ENCODE results near the gene BTBD3.

The BTBD3 gene

DNA sequence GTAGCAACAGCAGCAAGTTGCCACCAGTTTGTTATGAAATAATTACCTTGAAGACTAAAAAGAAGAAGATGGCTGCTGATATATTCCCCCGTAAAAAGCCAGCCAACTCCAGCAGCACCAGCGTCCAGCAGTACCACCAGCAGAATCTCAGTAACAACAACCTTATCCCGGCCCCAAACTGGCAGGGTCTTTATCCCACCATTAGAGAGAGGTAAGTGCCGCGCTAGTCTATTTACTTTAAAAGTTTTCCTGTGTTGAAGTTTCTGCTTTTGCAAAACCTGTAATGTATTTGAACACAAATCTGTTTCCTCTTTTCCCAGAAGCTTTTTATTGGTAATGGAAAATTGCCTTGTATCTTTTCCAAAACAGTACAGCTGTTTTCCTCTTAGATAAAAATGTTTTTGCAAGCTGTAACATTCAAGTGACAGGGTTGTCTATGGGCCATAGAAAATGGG is 725 bp downstream of the BTBD3 start:
- no peak for DNase-seq

DNA sequence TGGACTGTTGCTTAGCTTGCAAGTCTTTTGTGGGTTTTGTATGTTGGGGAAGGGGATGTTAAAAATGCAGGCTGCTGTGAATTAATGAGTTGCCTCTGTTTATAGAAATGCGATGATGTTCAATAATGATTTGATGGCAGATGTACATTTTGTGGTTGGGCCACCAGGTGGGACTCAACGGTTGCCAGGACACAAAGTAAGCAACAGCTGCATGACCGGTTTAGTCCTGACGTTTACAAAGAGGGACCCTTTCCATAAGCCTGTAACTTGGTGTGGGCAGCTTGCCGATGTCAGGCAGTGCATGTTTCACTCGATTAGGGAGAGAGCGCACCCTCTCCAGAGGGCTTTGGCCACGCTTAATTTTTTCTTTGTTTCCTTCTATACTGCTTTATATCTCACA is 1.3 kb downstream of the BTBD3 start:
- no peak for DNase-seq

DNA sequence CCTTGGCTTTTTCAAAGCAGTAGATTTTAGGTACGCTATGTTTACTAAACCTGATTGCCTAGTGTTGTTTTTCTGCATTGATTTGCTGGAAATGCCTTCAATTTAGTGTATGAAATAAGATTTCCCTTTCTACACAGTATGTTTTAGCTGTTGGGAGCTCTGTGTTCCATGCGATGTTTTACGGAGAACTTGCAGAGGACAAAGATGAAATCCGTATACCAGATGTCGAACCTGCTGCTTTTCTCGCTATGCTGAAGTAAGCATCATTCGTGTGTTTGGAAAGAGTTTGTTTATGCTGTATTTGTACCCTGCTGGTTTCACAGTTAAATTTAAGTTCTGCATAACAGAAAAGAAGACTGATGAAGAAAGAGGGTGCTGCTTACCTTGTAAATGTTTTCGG is 1.9 kb downstream of the BTBD3 start:
- DNase-seq: no peak

DNA sequence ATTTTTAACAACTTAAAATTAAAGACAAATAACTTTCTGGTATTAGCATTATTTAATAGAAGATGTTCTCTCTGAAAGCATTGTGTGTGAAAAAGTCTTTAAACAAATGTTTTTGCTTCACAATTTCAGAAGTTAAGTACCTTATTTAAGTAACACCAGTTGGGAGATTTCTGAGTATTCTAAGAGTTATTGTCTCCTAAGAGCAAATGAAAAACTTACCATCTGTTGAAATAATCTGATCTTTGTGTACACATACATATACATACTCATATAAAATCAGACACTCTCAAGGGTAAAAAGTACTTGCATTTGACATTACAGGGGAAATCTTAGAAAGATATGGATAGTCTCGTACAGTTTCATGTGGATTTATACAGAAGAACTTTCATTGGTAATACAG is 2.4 kb downstream of the BTBD3 start:
- DNase-seq: no peak

DNA sequence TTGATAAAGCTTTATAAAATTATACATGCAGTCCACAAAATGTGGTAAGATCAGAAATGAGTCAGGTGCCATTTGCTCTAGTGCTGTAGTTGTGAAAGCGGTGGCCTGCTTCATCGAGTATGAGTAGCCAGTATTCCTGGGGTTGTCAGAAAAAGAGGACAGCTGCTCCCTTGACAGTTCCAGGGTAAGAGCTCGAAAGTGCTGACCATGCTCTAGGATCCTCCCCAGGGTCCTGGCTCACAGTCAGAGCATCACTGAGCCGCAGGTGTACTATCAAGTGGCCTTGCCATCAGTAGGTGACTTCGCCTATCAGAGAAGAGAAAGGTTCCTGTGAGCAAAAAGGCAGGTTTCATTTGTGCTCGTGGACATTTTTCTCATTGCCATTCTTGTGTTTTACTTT is 3.6 kb downstream of the BTBD3 start:
- no peak for DNase-seq

DNA sequence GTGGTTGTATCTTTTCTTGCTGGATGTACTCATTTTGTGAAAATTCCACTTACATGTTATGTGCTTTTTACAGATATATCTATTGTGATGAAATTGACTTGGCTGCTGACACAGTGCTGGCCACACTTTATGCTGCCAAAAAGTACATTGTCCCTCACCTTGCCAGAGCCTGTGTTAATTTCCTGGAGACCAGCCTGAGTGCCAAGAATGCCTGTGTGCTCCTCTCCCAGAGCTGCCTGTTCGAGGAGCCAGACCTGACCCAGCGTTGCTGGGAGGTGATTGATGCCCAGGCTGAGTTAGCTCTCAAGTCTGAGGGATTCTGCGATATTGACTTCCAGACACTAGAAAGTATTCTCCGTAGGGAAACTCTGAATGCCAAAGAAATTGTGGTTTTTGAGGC is 4.9 kb downstream of the BTBD3 start:
- DNase-seq: no peak

DNA sequence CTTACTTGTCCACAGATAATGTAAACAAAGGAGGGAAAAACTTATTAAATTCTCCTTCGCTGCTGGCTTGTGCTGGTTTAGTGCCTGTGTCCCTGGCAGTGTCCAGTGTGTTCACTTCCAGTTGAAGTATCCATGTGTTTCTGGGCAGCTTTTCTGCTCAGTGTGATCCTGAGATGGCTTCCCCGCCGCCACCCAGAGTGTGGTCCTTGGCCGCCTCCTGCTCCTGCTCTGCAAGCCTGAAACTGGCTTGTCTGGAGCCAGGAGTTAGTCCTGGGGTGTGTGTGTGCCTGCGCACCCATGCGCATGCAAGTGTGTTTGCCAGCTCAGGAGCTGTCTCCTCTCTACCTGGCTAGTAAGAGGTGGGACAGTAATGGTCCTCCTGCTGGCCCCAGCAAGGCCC is 7.2 kb downstream of the BTBD3 start:
- DNase-seq: no peak

DNA sequence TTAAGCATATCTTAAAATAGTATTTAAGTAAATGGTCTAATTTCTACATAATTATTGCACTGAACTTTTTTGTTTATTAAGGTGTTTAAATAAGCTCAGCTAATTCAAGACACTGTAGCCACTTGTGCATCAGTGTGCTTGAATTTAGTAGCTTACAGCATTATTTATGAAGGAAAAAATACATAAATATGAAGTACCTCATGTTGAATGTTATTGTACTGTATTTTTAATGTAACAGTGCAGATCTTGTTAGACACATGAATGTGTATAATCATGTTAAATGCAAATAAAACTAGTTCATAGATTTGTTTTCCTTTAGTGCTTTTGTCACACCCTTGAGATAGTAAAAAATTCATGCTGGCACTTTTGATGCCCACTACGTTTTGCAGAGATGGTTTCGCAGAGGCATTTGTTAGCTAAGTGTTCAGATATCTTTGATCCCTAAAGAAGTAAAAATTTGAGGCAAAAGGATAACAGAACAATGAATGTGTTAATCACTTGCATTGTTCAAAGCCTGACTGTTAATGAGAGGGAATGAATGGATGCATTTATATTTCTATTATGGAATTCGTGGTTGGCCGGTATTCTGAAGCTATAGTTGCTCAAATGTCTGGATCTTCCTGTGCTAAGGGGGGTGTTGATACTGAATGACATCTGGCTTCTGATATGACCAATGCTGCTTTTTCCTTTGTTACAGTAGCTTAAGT is 8.8 kb downstream of the BTBD3 start:
- no peak for DNase-seq

DNA sequence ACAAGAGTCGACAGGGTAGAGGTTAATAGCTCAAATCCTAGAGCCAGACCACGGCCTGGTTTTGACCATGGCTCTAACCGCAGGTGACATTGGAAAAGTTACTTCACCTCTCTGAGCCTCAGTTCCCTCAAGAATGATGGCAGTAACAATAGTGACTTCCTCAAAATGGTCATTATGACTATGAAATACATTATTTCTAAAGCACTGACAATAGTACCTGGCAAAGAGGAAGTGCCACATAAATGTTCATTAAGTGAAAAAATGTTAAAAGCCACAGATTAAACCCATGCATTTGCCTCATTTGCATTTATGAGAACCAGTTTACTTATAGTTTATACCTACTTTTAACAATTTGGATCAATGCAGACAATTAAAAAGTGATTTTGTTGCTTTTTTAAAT is 12.3 kb downstream of the BTBD3 start:
- no peak for DNase-seq

DNA sequence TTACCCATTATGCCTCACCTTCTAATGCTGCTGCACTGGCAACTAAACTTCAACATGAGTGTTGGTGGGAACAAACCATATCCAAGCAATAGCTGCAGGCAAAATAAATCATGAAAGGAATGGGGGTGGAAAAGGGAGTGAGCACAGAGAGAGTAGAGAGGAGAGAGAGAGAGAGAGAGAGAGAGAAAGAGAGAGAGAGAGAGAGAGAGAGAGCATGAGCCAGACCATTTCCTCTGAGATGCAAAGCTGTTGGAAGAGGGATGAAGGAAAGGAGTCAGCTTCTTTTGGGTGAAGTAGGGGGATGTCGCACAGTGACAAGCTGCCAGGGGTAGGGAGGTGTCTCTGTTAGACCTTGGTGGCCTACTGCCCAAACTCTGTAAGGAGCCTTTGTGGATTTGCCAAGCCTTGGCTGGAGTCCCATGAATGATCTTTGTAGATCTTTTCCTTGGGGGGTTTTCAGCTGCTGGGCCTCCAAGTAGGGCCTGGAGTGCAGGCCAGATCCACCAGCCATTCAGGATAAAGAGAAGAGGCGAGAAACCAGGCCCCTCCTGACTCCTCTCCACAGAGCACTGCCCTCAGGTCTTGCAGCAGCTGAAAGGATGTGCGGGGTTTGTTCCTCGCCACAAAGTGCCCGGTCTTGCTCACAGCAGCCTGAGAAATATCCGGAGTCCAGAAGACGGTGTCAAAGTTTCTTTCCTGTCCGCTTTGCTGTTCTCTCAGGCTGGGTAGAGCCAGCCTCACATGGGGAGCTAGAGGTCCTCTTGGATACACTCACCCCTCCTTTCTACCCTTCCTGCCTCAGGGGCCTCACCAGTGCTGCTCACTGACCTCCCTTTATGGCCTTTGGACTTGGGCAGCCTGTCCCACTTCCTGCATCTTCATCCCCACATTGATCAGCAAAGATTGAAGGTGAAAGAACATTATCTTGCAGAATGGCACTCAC is 17.8 kb downstream of the BTBD3 start:
- DNase-seq: no peak

DNA sequence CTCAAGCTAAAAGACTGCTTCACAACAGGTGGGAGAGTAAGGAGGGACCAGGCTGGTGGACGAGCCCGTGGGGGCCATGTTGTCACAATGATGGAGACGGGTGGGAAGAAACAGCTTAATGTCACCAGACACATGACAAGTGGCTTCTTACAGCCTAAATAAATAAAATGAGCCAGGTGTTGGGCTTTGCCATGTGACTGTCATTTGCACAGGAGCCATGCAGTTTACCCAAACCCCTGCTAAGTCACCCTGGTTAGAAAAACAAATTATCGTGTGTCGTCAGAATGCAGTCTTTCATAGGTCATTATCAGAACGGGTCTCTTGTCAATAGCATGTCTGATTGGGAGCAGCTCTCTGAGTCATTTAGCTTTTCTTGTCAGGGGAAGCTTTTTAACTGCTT is 18.5 kb downstream of the BTBD3 start:
- no peak for DNase-seq

DNA sequence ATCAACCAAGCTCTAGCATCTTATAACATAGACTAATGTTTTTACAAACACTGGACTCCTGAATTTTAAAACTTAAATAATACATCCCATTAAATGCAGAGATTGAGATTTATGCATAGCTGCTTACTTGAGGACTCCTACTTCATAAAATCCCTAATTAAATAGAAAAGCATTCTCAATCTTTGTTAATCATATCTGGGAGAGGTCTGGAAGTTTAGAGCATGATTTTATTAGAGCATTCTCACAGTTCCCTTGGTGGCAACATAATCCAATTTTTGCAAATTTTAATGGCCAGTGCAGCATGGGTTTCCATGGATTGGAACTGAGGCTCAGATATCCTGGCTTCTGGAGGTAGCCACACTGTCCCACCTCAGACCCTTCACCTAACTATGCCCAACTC is 19.5 kb downstream of the BTBD3 start:
- DNase-seq: no peak

DNA sequence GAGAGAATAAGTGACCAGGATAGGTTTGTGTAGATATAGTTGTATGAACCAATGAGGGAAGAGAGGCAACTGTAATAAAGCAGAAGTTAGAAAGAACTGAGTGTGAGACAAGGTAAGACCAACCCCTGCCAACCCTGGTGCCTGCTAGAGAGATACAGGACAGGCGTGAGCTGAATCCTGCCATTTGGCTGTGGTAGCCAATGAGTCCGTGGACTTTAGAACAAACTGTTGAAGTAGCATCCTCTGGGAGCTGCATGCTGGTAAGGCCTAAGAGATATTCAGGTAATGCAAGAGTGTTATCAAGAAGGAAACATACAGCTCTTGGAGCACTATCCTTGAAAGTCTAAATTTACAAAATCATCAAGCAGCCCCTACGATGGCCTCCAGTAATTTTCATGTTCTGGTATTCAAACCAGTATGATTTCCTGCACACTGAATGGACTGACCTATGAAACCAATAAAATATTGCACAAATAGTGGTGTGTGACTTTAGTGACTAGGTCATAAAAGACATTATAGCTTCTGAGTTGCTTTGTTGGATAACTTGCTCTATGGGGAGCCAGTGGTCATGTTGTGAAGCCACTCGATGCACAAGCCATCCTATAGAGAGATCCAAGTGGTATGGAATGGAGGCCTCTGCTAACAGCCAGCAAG is 24.0 kb downstream of the BTBD3 start:
- no peak for DNase-seq

DNA sequence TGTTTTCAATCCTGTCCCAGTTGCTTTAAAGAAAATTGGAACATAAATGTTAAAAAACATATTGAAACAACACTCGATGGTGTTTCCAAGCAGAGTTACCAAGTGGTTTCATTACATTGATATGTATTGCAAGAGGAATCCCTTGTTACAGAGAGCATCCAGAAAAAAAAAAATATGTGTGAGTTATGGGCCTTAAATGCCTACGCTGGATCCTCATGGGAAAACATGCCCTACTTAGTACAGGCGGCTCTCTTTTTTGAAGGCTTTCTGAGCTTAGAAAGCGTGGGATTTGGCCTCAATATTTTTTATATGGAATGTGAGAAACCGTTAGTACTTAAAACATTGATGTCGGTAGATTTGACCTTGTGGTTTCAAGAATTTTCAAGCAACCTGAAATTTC is 26.1 kb downstream of the BTBD3 start:
- DNase-seq: no peak

DNA sequence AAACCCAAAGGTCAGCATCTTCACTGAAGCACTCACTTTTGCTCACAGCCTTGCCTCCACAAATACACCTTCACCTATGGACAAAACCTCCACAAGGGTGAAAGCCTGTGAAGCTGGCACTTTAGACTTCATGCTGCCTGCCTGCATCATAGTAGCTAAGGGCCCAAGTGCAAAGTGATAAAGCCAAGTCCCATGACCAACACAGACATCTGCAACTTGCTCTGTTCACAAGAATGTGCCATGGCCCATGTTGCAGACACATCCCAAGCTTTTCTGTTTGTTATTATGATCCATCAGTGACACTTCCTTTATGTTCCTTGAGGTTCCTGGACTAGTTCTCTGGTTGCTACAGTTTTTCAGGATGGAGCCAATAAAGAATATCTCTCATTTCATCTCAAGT is 31.1 kb downstream of the BTBD3 start:
- DNase-seq: no peak

DNA sequence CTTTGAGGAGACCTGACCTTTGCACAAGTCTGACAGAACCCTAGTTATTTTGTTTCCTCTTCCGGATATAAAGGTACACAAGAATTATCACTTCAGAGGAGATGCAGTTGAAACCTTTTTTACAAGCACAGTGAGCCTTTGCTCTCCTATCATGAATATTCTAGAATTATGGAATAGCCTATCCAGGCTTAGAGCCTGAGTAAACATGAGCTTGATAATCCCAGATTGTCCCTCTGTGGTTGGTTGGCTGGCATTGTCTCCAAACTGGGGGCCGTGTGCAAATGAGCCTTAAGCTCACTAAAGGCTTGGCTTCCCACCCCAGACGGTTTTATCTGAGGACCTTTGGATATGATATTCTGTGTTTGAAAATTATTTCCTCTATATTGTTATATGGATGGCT is 32.0 kb downstream of the BTBD3 start:
- DNase-seq: no peak

DNA sequence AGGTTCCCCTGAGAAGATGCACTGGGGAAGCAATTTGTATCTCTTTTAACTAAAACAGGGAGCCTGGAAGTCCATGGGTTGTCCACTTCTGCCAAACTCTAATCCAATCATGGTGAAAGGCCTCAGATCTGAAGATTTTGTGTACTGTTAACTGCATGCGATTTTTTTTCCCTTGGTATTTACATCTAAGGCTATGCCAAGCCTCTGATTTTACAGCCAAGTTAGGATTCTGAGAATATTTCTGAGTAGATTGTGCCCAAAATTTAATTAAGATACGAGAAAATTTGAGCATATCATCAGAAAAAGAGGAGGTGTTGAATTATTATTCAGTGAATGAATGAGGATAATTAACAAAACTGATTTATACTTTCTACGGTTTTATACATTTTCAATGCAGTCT is 34.0 kb downstream of the BTBD3 start:
- DNase-seq: no peak

DNA sequence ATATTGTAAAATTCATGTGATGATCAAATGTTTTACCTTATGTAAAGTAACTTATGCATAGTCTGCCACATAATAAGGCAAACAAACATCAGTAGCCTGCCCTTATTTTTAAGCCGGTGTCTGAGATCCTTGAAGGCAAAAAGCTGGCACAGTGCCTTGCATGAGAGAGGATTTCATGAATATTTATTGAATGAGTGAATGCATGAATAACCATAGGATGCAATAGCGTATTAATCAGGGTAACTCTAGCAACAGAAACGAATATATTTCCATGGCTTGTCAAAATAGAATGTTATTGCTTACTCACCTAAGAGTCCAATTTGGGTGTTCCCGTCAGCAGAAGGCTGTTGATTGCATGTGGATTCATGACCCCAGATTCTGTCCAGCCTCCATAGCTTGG is 34.9 kb downstream of the BTBD3 start:
- no peak for DNase-seq

DNA sequence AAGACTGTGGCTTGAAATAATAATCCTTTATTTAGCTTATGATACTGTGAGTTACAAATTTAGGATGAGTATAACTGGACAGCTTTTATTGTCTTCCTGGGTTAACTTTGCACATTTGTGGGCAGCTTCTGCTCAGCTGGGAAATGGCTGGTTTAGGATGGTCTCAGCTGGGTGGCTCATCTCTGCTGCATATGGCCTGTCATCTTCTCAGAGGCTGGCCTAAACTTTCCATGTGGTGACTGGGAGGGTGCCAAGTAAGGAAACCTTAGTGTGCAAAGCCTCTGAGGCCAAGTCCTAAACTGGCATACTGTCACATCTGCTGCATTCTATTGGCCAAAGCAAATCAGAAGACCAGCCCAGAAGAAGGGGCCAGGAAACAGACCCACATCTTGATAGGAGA is 40.2 kb downstream of the BTBD3 start:
- DNase-seq: no peak

DNA sequence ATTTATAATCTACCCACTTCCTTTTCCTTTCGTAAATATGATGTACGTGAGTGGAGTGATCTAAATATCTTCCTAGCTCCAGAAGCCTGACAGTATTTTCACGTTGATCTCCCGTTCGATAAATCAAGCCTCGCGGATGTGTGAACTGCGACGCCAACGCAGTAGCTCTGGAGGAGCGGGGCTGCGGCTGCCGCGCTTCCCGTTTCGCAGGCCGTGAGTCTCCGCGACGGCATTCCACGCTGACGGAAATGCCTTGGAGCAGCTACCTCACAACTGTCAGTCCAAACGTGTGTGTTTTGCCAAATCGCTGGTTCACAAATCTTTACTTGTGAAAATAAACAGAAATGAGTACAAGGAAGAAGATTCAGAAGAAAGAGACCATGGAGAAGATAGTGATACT is 41.2 kb downstream of the BTBD3 start:
- no peak for DNase-seq

DNA sequence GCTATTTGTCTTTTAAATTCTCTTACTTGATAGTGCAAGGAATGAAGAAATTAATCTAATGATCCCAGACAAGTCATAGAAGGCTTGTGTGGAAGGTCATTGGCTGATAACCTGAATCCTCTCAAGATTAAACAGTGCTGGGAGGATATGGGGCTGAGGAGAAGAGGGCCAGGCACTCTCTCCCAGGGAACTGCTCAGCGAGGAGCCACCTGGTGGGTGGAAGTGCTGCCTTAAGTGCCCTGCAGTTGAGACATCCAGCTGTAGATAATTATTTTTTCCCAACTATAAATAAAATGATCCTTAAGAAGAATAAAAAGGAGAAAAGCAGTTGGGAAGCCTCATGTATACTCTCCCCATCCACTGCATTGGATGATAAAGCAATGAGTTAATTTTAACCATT is 47.9 kb downstream of the BTBD3 start:
- DNase-seq: no peak

DNA sequence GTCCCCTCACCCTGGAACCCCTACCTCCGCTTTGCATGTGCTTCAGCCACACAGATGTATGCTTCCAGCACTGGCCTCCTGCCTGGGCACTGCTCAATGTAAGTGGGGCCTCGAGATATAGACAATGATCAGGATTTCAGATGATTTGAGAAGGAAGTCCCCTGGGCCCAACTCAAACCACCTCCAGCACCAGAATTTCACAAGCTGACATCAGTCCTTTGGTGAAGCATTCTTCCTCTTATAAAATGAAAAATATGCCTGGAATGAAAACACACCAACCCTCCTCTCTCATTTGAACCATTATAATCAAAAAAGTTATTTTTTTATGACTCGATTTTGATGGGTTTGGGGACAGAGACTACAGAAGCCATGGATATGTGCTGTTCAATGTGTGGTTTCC is 48.5 kb downstream of the BTBD3 start:
- no peak for DNase-seq

DNA sequence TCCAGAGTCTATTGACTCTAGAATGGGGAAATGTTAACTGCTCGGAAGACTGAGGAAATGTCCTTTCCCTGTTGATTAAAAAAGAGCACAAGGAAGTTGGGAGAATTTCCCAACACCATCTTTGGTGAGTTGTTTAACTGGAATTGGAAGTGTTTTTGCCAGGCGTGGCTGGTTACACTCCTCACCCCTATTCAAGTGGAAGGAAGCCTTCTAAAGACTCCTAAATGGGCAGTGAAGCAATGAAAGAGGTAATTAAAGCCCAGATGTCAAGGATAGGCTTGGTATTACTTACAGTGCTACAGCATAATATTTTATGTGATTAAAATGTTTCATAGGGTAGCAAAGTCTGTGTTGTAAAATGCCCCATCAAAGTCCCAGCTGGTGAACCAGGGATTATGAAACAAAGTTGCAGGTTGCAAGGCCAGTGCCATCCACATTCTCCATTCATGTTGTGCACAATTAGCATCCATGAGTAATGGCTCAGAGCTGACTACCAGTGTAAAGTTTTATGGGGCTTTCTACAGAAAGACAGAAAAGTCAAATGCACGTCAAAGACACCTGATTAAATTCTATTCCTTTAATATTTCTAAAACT is 52.6 kb downstream of the BTBD3 start:
- no peak for DNase-seq

DNA sequence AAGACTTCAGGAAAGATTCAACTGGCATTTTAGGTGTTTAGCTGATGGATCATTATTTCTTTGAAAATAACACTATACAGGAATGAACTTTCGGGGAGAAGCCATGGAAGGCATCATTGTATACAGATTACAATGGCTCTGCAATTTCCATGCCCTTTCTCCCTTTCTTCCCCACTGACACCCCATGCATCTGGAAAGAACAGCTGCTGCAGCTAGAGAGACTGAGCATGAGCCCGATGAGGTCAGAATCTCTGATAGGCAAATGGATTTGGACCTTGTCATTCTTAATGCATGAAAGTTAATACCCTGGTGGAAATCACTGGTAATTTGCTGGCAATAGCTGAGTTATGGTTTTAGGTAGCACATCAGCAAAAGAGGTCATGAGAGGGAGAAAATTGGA is 54.8 kb downstream of the BTBD3 start:
- no peak for DNase-seq

Data from CD4-positive, alpha-beta T cell treated with Interleukin-15 for 1 hour (primary cell).